BE2C (cell line): ENCODE data around the gene TPCN1.

ENCODE experiments used
- DNase-seq: peaks from one replicate; pipeline ENCODE4 v3.0.0-alpha.2; 2020
- H3K27me3 ChIP-seq: fragments of 250-450 bp; sonication (Bioruptor Pico); 2 replicates; pipeline ENCODE4 v1.5.1; 2020; ENCODE audit warnings: mild to moderate bottlenecking
- H3K36me3 ChIP-seq: fragments of 250-450 bp; sonication (Bioruptor Pico); 2 replicates; pipeline ENCODE4 v1.5.1; 2020; ENCODE audit warnings: mild to moderate bottlenecking
- H3K4me1 ChIP-seq: fragments of 250-450 bp; sonication (Bioruptor Pico); 2 replicates; pipeline ENCODE4 v1.5.1; 2020
- H3K4me3 ChIP-seq: 2 replicates; pipeline ENCODE4 v1.5.1; 2011; ENCODE audit warnings: low read depth, low read length
- H3K9me3 ChIP-seq: fragments of 250-450 bp; sonication (Bioruptor Pico); 2 replicates; pipeline ENCODE4 v1.5.1; 2020
- TF ChIP-seq, protein P1 (sequence below): IDR thresholded peaks from 2 replicates; pipeline ENCODE4 v1.5.1; 2012; ENCODE audit warnings: mild to moderate bottlenecking, low read depth, low read length

The TPCN1 gene

DNA sequence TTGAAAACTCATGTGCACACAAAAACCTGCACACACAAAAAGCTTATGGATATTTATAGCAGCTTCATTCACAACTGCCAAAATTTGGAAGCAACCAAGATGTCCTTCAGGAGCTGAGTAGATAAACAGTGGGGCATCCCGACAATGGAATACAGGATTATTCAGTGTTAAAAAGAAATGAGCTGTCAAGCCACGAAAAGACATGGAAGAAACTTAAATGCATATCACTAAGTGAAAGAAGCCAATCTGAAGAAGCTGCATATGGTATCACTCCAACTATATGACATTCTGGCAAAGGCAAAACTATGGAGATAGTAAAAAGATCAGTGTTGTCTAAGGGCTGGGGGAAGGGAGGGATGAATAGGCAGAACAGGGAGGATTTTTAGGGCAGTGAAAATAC, 5.2 kb upstream of the TPCN1 start:
- Histone ChIP-seq H3K4me3 (no peak overlapping the region), H3K27me3 (no peaks in the 10 kb centered on the region), H3K36me3 (no peaks in the 10 kb centered on the region), H3K4me1 (no peaks in the 10 kb centered on the region), H3K9me3 (no peaks in the 10 kb centered on the region)
- TF ChIP-seq, protein P1, sequence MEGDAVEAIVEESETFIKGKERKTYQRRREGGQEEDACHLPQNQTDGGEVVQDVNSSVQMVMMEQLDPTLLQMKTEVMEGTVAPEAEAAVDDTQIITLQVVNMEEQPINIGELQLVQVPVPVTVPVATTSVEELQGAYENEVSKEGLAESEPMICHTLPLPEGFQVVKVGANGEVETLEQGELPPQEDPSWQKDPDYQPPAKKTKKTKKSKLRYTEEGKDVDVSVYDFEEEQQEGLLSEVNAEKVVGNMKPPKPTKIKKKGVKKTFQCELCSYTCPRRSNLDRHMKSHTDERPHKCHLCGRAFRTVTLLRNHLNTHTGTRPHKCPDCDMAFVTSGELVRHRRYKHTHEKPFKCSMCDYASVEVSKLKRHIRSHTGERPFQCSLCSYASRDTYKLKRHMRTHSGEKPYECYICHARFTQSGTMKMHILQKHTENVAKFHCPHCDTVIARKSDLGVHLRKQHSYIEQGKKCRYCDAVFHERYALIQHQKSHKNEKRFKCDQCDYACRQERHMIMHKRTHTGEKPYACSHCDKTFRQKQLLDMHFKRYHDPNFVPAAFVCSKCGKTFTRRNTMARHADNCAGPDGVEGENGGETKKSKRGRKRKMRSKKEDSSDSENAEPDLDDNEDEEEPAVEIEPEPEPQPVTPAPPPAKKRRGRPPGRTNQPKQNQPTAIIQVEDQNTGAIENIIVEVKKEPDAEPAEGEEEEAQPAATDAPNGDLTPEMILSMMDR: no peak
- no peak for DNase-seq

DNA sequence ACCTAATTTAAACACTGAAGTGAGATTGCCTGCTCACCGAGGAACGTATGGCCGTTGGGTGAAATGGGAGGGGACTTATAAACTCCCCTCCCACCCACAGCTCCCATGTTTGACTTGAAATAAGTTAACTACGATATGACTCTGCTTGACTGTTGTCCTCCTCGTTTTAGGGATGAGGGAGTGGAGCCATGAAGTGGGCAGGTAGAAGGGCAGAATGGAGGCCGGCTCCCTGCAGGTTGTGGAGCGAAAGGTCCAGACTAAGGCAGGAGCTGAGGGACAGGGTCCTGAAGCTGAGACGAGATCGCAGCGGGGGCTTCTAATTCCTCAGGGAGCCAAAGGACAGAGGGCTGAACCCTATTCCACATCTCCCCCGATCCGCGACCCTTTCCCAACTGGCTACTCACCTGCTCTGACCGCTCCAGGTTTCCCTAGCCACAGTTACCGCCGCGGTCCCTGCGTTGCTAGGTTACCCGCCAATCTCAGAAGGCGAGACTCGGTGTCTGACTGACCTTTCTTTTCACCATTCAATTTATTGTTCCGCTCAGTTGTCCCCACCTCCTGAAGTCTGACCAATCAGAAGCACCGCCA, 577 bp upstream of the TPCN1 start:
- Histone ChIP-seq H3K4me3 (peak overlapping the region; percentile 83), H3K9me3 (no peaks in the 10 kb centered on the region), H3K27me3 (no peaks in the 10 kb centered on the region), H3K36me3 (no peaks in the 10 kb centered on the region), H3K4me1 (no peaks in the 10 kb centered on the region)
- TF ChIP-seq, protein P1: no peak
- no peak for DNase-seq

DNA sequence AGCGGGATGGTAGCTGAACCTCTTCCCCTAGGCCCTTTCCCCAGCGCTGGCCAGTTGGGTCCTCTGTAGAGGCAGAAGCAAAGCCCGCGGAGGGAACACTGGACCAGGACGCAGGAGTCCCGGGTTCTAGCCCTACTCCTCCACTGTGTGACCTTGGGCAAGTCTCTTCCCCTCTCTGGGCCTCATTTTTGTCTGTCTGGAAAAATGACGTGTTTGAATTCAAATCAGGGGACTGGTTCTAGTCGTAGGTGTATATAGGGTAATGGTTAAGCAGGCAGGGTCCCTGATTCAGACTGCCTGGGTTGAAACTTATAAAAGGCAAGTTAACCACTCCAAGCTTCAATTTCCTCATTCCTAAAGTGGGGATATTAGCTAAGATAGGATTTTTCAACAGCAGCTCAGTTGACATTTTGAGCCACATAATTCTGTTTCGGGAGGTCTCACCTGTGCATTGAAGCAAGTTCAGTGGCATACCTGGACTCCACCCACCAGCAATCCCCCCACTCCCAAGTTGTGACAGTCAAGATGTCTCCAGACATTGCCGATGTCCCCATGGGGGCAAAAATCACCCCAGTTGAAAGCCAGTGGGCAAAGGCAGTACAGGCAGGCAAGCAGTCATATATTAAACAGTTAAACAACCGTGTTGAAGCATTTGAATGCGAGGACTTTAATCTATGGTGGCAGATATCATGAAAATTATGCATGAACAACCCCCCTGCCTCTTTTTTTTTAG, 899 bp downstream of the TPCN1 start:
- Histone ChIP-seq H3K4me1 (no peaks in the 10 kb centered on the region), H3K4me3 (peak overlapping the region; percentile 93), H3K9me3 (no peaks in the 10 kb centered on the region), H3K36me3 (no peaks in the 10 kb centered on the region), H3K27me3 (no peaks in the 10 kb centered on the region)
- TF ChIP-seq, protein P1: no peak
- DNase-seq: no peak

DNA sequence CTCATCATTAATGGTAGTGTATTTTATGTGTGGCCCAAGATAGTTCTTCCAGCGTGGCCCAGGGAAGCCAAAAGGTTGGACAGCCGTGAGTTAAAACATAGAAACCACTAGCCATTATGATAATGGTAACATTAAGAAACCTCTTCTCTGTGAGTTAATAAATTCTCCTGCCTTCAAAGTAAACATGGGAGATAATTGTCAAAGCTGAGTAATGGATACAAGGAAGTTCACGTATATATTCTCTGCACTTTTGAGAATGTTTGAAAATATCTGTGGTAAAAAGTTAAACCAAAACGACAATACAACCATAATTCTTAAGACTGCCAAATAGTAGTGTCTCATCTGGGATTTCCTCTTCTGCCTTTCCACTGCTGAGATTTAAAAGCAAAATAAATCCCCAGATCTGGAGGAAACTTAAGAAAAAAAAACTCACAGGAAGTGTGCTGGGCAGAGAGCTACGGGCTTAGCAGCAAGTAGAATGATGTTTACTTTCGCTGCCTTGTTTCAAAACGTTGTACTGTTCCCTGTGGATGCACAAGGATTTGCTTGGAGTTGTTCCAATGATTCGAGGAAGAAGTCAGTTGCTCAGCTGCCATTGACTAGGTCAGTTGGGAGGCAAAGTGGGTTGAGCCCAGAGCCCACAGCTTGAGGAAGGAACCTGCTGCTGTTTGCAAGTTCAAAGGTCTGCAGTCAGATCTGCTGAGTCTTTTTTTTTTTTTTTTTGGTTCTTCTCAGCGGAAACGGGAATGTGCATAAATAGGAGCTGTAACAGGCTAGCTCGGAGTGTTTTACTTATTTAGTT, 1.7 kb downstream of the TPCN1 start:
- Histone ChIP-seq H3K36me3 (peaks cover 2% of the 10 kb centered on the region), H3K4me3 (peak overlapping the region; percentile 93), H3K4me1 (no peaks in the 10 kb centered on the region), H3K27me3 (no peaks in the 10 kb centered on the region), H3K9me3 (no peaks in the 10 kb centered on the region)
- no peak for DNase-seq
- TF ChIP-seq, protein P1: no peak

DNA sequence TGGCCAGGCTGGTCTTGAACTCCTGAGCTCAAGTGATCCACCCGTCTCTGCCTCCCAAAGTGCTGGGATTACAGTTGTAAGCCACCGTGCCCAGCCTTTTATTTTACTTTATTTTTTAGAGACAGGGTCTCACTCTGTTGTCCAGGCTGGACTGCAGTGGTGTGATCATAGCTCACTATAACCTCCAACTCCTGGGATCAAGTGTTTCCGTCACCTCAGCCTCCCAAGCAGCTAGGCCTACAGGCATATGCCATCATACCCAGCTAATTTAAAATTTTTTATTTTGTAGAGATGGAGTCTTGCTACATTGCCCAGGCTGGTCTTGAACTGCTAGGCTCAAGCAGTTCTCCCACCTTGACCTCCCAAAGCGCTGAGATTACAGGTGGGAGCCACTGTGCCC, 3.7 kb downstream of the TPCN1 start:
- Histone ChIP-seq H3K4me1 (no peaks in the 10 kb centered on the region), H3K36me3 (peaks cover 7% of the 10 kb centered on the region), H3K27me3 (no peaks in the 10 kb centered on the region), H3K9me3 (no peaks in the 10 kb centered on the region), H3K4me3 (no peak overlapping the region)
- DNase-seq: no peak
- TF ChIP-seq, protein P1: no peak
